Peyer's patch (tissue), 4 donors: Measurements from ENCODE around the gene TYW1.
"Not testable (repeated sequence)": the region's sequence is repeated elsewhere in the genome, so short reads cannot be mapped to it uniquely, and the experiment has no call there.

Source experiments
- POLR2A ChIP-seq, 2 donors: fragments of 450-650 bp; IDR thresholded peaks; one replicate each; pipeline ENCODE4 v1.5.1; 2017; ENCODE audit warnings: antibody characterized with exemption in 2 of 2, mild to moderate bottlenecking in 2 of 2, moderate library complexity in 2 of 2
- TF ChIP-seq, protein P1 (sequence below), 6 experiments: fragments of 450-650 bp in 4 of 6; fragments of 200-600 bp in 2 of 6; sonication (generic) in 1 of 6; IDR thresholded peaks; one replicate each; pipeline ENCODE4 v1.5.1; 2017 to 2019; ENCODE audit warnings: antibody characterized with exemption in 6 of 6, mild to moderate bottlenecking in 3 of 6, moderate library complexity in 1 of 6

- not testable (repeated sequence) for TF ChIP-seq POLR2A (IDR thresholded peaks at IDR 0.05)
- TF ChIP-seq, protein P1, sequence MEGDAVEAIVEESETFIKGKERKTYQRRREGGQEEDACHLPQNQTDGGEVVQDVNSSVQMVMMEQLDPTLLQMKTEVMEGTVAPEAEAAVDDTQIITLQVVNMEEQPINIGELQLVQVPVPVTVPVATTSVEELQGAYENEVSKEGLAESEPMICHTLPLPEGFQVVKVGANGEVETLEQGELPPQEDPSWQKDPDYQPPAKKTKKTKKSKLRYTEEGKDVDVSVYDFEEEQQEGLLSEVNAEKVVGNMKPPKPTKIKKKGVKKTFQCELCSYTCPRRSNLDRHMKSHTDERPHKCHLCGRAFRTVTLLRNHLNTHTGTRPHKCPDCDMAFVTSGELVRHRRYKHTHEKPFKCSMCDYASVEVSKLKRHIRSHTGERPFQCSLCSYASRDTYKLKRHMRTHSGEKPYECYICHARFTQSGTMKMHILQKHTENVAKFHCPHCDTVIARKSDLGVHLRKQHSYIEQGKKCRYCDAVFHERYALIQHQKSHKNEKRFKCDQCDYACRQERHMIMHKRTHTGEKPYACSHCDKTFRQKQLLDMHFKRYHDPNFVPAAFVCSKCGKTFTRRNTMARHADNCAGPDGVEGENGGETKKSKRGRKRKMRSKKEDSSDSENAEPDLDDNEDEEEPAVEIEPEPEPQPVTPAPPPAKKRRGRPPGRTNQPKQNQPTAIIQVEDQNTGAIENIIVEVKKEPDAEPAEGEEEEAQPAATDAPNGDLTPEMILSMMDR (IDR thresholded peaks at IDR 0.05), result not testable (repeated sequence)
These were observed 55.5 kb downstream of the TYW1 start for GRCh38 chr7:67052161-67052560.
